ENCODE measurements around the gene SLC25A6.
"Not testable (repeated sequence)": the region's sequence is repeated elsewhere in the genome, so short reads cannot be mapped to it uniquely, and the experiment has no call there.

Gene SLC25A6

DNA sequence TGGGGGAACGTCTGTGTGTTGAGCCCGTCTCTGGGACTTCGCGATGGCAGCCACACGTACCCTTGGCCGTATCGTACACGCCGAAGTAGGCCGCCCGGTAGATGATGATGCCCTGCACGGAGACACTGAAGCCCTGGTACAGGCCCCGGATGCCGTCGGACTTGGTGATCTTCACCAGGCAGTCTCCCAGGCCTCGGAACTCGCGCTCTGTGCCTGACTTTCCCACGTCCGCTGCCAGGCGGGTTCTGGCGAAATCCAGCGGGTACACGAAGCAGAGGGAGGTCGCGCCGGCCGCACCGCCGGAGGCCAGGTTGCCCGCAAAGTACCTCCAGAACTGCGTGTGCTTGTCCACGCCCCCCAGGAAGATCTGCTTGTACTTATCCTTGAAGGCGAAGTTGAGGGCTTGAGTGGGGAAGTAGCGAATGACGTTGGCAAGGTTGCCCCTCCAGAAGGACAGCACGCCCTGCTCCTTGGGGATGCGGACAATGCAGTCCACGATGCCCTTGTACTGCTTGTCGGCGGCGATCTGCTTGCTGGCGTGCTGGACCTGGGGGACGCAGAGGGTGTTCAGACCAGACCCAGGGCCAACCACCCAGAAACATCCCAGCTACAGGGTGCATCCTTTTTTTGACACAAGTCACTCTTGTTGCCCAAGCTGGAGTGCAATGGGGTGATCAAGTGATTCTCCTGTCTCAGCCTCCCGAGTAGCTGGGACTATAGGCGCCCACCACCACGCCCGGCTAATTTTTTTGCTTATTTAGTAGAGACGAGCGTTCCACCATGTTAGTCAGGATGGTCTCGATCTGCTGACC is 2.5 kb downstream of the SLC25A6 start:
- no peak for DNase-seq

DNA sequence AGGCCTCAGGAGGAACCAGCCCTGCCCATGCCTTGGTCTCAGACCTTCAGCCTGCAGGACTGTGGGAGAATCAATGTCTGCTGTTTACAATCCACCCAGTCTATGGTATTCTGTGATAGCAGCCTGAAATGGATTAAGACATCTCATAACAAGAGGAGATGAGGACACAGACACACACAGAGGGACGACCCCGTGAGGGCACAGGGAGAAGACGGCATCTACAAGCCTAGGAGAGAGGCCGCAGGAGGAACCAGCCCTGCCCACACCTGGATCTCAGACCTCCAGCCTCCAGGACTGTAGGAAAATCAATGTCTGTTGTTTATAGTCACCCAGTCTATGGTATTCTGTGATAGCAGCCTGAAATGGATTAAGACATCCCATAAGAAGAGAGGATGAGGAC is 3.3 kb downstream of the SLC25A6 start:
- no peak for DNase-seq

DNA sequence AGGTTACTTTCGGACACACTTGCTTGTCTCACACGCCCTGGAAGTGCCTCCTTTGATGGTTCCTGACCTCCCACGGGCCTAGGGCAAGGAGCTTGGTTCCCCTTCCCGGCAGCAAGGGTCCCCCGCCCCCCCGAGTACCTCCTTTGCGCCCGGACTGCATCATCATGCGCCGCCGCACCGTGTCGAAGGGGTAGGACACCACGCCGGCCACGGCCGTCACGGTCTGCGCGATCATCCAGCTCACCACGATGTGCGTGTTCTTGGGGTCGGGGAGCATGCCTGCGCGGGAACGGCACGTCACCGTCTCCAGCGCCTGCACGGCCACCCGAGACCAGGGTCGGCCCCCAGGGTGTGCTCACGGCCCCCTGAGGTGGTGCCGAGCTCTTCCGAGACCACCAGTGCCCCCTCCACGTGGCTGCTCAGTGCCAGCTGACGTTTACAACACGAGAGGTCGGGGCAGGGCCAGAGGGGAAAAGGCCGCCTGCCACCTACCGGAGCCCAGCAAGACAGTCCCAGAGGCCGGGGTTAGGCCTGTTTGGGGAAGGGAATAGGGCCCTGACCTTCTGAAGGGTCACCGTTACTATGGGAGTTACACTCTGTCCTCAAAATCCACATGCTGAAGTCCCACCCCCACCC is 4.7 kb downstream of the SLC25A6 start:
- DNase-seq = no peak

- no peak for DNase-seq
These were observed 5.4 kb downstream of the SLC25A6 start for GRCh38 chrX:1386338-1387127.

DNA sequence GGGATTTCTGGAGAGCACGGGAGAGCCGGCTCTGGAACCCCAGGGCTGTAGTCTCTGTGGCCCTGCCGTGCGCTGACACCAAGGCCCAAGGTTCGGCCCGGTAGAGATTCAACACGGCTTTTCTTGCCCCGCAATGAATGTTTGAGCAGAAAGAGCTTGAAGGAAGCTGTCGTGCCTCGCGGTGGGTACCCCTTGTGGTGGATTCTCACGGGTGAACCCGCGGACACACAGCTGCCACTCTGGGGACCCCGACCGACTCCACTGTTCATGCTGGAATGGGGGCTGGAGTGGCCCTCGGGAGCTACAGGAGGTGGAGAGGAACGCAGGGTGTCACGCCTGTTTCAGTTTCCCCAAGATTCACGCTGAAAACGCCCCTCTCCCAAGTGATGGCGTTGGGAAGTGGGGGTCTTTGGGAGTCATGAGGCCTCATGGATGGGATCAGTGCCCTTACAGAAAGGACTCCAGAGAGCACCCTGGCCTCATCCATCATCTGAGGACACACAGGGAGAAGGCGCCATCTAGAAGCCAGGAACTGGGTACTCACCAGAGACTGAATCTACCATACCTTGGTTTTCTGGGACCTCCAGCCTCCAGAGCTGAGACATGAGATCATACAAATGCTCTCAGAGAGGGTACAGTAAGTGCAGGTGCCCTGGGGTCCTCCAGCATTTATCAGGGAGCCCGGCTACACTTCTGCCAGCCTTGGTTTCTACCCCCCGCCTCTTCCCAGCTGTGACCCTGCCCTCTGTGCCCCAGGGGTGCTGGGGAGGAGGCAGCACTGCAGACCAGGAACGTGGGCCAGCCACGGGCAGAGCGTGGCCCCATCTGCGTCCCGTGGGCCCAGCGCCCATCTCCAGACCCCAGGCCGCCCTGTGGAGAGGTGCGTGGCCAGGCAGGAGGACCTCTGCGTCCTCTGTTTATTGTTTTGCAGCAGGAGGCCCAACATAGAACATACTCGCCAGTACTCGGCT is 6.4 kb downstream of the SLC25A6 start:
- DNase-seq = no peak

DNA sequence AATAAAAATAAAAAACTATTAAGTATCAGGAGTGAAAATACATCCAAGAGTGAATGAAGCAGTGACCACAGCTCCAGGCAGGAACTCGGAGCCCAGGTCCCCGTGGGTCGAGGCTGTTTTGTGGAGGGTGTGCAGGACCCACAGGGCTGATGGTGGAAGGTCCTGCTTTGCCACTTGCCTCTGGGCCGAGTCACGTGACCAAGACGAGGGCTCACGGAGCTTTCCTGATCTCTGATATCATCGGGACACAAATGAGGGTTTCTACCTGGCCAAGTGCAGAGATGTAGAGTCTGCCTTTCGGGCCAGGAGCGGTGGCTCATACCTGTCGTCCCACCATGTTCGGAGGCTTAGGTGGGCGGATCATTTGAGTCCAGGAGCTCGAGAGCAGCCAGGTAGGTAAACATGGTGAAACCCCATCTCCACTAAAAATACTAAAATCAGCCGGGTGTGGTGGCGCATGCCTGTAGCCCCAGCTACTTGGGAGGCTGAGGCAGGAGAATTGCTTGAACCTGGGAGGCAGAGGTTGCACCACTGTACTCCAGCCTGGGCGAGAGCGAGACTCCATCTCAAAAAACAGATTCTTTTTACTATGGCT is 7.2 kb downstream of the SLC25A6 start:
- no peak for DNase-seq

- no peak for DNase-seq
These were observed 11.2 kb downstream of the SLC25A6 start for GRCh38 chrX:1380672-1381233.

DNA sequence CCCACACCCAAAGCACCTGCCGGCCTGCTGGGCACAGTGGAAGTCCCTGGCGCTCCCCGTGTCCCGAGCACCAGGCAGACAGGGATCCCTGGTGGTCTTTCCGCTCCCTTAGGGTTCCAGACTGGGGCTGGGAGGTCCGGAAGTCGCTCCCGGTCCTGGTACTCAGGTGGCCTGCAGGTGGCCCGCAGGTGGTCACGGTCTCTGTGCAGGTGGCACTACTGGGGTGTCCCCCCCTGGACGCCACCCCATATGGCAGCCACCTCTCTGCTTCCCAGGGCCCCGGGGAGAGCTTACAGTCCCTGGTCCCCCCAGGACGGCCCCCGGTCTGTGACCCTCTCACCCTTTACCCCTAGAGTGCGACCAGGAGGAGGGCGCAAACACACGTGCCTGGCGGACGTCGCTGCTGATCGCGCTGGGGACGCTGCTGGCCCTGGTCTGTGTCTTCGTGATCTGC is 13.6 kb downstream of the SLC25A6 start:
- DNase-seq = no peak

DNA sequence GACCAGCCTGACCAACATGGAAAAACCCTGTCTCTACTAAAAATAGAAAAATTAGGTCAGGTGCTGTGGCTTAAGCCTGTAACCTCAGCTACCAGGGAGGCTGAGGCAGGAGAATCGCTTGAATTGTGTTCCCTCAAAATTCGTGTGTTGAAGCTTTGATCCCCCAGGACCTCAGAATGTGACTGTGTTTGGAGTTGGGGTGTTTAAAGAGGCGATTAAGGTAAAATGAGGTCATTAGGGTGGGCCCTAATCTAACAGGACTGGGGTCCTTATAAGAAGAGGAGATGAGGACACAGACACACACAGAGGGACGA is 23.6 kb downstream of the SLC25A6 start:
- DNase-seq = no peak

- DNase-seq = not testable (repeated sequence)
These were observed 25.6 kb downstream of the SLC25A6 start for GRCh38 chrX:1366363-1366762.

GRCh38 chrX:1361910-1362309 is 30.0 kb downstream of the SLC25A6 start:
- DNase-seq = no peak

GRCh38 chrX:1361275-1361674 is 30.6 kb downstream of the SLC25A6 start:
- no peak for DNase-seq

GRCh38 chrX:1360171-1360570 is 31.7 kb downstream of the SLC25A6 start:
- DNase-seq = no peak

DNA sequence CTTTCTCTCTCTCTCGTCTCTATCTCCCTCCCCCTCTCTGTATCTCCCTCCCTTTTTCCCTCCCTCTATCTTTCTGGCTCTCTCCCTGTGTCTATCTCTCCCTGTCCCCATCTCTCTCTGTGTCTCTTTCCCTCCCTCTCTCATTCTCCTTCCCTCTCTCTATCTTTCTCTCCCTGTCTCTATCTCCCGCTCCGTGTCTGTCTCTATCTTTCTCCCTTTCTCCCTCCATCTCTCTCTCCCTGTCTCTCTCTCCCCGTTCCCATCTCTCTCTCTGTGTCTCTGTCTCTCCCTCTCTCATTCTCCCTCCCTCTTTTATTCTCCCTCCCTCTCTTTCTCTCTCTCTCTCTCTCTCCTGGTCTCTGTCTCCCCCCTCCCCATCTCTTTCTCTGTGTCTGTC is 32.4 kb downstream of the SLC25A6 start:
- DNase-seq = no peak

- DNase-seq = no peak
These were observed 33.0 kb downstream of the SLC25A6 start for GRCh38 chrX:1358793-1359476.

- no peak for DNase-seq
These were observed 33.9 kb downstream of the SLC25A6 start for GRCh38 chrX:1357993-1358392.

- DNase-seq = no peak
These were observed 36.5 kb downstream of the SLC25A6 start for GRCh38 chrX:1355131-1356046.

DNA sequence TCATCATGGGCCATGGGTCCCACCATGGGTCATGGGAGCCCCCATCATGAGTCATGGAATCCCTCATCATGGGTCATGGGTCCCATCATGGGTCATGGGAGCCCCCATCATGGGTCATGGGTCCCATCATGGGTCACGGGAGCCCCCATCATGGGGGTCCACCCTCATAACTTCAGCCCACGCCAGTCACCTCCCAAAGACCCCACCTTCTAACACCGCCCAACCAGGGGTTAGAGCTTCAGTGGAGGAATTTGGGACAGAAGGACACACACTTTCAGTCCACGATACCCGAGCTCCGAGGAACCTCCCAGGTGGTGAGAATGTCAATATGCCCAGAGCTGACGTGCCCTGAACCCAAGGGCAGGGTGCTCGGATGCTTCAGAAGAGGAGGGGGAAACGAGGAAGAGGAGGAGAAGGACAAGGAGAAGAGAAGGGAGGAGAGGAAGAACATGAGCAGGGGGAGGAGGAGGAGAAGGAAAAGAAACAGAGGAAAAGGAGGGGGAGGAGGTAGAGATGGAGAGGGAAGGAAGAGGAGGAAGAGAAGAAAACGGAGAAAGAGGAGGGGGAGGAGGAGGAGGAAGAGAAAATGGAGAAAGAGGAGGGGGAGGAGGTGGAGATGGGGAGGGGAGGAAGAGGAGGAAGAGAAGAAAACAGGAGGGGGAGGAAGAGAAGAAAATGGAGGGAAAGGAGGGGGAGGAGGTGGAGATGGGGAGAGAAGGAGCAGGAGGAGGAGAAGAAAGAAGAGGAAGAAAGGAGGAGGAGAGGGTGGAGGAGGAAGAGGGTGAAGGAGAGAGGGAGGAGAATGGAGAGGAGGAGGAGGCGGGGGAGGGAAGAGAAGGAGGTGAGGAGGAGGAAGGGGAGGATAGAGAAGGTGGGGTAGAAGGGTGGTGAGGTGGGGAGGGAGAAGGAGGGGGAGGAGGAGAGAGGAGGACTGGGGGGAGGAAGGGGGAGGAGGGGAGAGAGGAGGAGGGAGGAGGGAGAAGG is 37.6 kb downstream of the SLC25A6 start:
- no peak for DNase-seq

Measured in NCI-H2029 treated with DMSO at 0.1 percent for 48 hours (cell line).